GM21423 (cell line): Measurements from ENCODE around the gene PDIA5.
A peak's percentile ranks its signal among the peaks of the same experiment; 100 is the strongest.

Source experiments
- ATAC-seq: cut with Tn5 transposase; IDR thresholded peaks from one replicate; pipeline ENCODE4 v1.9.1; 2021; ENCODE audit warnings: mild to moderate bottlenecking, moderate library complexity; ENCODE audit not compliant: unreplicated experiment

Gene PDIA5

GRCh38 chr3:123039178-123039577 lies 27.6 kb upstream of the PDIA5 start:
- ATAC-seq = no peak

GRCh38 chr3:123042413-123042812 lies 24.4 kb upstream of the PDIA5 start:
- ATAC-seq = no peak

GRCh38 chr3:123044981-123045763 lies 21.7 kb upstream of the PDIA5 start:
- ATAC-seq = no peak

- ATAC-seq = no peak
Observed at GRCh38 chr3:123046262-123047061, 20.4 kb upstream of the PDIA5 start.

- no peak for ATAC-seq
Observed at GRCh38 chr3:123047062-123047319, 19.8 kb upstream of the PDIA5 start.

- ATAC-seq = no peak
Observed at GRCh38 chr3:123048480-123049237, 18.2 kb upstream of the PDIA5 start.

- ATAC-seq = no peak
Observed at GRCh38 chr3:123050666-123051065, 16.2 kb upstream of the PDIA5 start.

GRCh38 chr3:123053107-123053506 lies 13.7 kb upstream of the PDIA5 start:
- ATAC-seq = no peak

GRCh38 chr3:123054109-123054778 lies 12.6 kb upstream of the PDIA5 start:
- ATAC-seq = no peak

GRCh38 chr3:123054931-123055330 lies 11.9 kb upstream of the PDIA5 start:
- no peak for ATAC-seq

- no peak for ATAC-seq
Observed at GRCh38 chr3:123055352-123055751, 11.5 kb upstream of the PDIA5 start.

GRCh38 chr3:123058505-123058904 lies 8.3 kb upstream of the PDIA5 start:
- no peak for ATAC-seq

- ATAC-seq = no peak
Observed at GRCh38 chr3:123060054-123060453, 6.8 kb upstream of the PDIA5 start.

GRCh38 chr3:123061856-123062255 lies 5.0 kb upstream of the PDIA5 start:
- ATAC-seq = no peak

GRCh38 chr3:123063034-123063433 lies 3.8 kb upstream of the PDIA5 start:
- no peak for ATAC-seq

- ATAC-seq = no peak
Observed at GRCh38 chr3:123064506-123064905, 2.3 kb upstream of the PDIA5 start.

- ATAC-seq = no peak
Observed at GRCh38 chr3:123064914-123065313, 1.9 kb upstream of the PDIA5 start.

- ATAC-seq = no peak
Observed at GRCh38 chr3:123066599-123066895, 278 bp upstream of the PDIA5 start.

GRCh38 chr3:123067689-123068600 lies 1.1 kb downstream of the PDIA5 start:
- ATAC-seq = peak; percentile 25

GRCh38 chr3:123068601-123069381 lies 2.0 kb downstream of the PDIA5 start:
- ATAC-seq = no peak
